Measurements from ENCODE around the gene COCH.

GRCh38 chr14:30853946-30854345 lies 20.4 kb upstream of the COCH start:
- TF ChIP-seq CTCF (IDR thresholded peaks at IDR 0.05; ENCODE audit: low read length) (no peak), EZH2 (IDR thresholded peaks at IDR 0.05; ENCODE audit: borderline replicate concordance, low read length) (no peak)

All from OCI-LY1 (cell line).